T-helper 1 cell treated with Interleukin-12 subunit alpha and Interleukin-12 subunit beta and Interleukin-4 antibody, amounts not matched to agents 30 ng/mL and 1 ng/mL, for 36 hours (primary cell): Measurements from ENCODE around the gene BBX. TPM values are rescaled to one million over a fixed set of nuclear protein-coding genes. Genes with fewer than 3 reads are reported as not detected.

Source experiments
- intact Hi-C: fragments of 100-400 bp; cut with micrococcal nuclease; formaldehyde crosslinking; loops from one replicate; pipeline ENCODE4 v1.15.1; 2024
- total RNA-seq: library from RNA; stranded (reverse); gene quantifications from 2 replicates; pipeline ENCODE4 v1.2.3, GENCODE V29; 2022

Gene BBX
- total RNA-seq, 1 donor from 2014 or later: 42.0 TPM

DNA sequence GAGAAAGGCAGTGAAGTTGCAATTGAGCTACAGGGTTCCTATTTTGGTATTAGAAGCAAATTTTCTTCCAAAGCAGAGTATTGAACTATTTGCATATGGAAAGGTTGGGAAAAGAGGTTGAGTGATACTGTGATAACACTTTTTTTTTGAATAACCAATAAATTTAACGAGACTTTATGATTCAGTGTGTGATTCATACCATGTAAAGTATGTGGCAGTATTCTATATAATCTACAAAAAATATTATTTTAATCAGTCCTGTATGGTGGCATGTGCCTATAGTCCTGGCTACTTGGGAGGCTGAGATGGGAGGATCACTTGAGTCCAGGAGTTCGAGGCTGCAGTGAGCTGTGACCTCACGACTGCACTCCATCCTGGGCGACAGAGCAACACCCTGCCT, 206.9 kb downstream of the BBX start:
- intact Hi-C loops: no loop called here

- intact Hi-C loops: no loop called here
Observed at GRCh38 chr3:107734317-107734716, 211.6 kb downstream of the BBX start.

GRCh38 chr3:107737914-107738313, 215.2 kb downstream of the BBX start:
- intact Hi-C loops: no loop called here

DNA sequence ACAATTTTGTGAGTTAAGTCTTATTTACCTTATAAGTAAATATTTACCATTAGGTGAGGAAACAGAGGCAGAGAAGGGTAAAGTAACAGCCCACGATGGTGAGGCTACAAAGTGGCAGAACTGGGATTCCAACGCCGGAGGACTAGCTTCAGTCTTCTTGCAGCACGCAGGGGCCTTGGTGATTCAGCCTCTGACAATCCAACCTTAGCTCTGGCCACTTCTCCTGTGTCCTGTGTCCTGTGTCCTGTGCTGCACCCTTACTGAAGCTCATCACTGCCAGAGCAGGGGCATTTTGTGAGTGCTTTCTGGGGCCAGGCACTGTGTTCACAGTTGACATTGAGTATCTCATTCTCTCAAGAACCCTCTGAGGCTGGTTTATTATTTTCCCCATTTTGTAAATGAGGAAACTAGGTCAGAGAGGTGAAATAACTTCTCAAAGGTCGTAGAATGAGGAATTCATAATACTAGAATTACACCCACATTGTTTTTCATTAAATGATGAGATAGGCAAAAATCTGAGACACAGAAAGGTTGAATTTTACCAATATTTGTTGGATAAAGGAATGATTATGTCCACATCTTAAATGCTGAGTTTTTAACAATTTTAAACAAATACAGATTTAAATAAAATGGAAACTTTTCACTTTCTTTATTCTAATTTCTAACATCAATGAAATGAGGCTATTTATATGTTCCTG, 215.9 kb downstream of the BBX start:
- intact Hi-C loops: no loop called here

- intact Hi-C loops: no loop called here
Observed at GRCh38 chr3:107739227-107739626, 216.5 kb downstream of the BBX start.

- intact Hi-C loops: loop anchor here (1.0 to 10.0 kb wide), 6 partner anchors 51 to 505 kb away; no protein-coding TSS in a partner anchor
Observed at GRCh38 chr3:107740992-107741896, 218.5 kb downstream of the BBX start.

- intact Hi-C loops: loop anchor here (10.0 kb wide), 1 partner anchor 321 kb away; no protein-coding TSS in a partner anchor
Observed at GRCh38 chr3:107745354-107745753, 222.6 kb downstream of the BBX start.

- intact Hi-C loops: loop anchor here (5.0 kb wide), 1 partner anchor 175 kb away; no protein-coding TSS in a partner anchor
Observed at GRCh38 chr3:107752202-107752990, 229.6 kb downstream of the BBX start.

DNA sequence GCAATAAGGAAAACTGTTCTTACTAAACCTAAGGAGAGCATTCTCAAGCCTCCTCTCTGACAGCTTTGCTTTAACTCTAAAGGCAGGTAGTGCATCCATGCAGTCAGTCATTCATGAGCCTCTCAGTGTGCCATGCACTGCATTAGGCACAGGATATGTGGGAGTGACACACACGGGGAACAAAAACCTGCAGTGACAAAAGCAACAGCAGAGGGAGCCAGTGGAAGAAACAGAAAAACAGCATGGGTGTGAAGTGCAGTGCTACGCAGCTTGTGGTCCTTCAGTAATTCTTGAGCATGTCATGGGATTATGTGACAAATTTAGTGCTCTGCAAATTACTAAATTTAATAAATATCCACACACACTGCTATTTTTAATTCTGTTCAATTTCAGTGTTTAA, 230.7 kb downstream of the BBX start:
- intact Hi-C loops: loop anchor here (1.0 to 5.0 kb wide), 3 partner anchors 77 to 799 kb away; no protein-coding TSS in a partner anchor

- intact Hi-C loops: loop anchor here (1.0 to 5.0 kb wide), 3 partner anchors 78 to 798 kb away; no protein-coding TSS in a partner anchor
Observed at GRCh38 chr3:107753976-107754375, 231.2 kb downstream of the BBX start.

DNA sequence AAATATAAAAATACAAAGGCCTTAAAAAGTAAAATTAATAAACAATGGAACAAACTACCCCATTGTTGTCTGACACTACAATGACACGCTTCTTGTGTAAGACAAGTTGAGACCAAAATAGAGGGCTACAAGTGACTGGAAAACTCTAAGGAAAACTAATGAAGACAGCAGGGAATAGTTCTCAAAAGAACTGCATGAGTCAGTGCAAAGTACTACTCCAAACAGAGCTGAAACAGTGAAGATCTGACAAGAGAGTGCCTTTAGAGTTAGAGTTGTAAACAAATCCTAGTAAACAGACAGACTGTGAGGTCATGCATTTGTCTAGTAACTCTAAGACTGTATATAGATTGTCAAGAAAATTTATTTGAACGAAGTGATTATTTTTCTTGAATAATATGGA, 233.9 kb downstream of the BBX start:
- intact Hi-C loops: no loop called here

DNA sequence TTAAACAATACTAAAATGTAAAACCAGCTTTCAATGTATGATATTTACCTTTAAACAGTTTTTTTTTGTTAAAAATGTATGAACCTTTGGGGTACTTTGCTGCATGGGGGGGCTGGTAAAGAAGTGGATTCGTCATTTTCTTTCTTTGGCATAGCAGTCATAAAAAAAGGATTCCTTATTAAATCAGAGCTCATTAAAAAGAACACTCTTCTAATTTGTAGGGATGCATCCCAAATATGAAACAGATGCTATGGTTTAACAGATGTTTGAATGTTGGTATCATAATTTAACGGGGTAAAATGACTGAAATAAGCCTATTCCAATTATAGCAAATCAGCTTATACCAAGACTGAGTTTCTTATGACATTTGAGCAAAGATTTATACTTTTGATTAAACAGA, 234.4 kb downstream of the BBX start:
- intact Hi-C loops: no loop called here

GRCh38 chr3:107760144-107760543, 237.4 kb downstream of the BBX start:
- intact Hi-C loops: no loop called here

GRCh38 chr3:107761391-107761790, 238.6 kb downstream of the BBX start:
- intact Hi-C loops: no loop called here

GRCh38 chr3:107765524-107765923, 242.8 kb downstream of the BBX start:
- intact Hi-C loops: no loop called here

DNA sequence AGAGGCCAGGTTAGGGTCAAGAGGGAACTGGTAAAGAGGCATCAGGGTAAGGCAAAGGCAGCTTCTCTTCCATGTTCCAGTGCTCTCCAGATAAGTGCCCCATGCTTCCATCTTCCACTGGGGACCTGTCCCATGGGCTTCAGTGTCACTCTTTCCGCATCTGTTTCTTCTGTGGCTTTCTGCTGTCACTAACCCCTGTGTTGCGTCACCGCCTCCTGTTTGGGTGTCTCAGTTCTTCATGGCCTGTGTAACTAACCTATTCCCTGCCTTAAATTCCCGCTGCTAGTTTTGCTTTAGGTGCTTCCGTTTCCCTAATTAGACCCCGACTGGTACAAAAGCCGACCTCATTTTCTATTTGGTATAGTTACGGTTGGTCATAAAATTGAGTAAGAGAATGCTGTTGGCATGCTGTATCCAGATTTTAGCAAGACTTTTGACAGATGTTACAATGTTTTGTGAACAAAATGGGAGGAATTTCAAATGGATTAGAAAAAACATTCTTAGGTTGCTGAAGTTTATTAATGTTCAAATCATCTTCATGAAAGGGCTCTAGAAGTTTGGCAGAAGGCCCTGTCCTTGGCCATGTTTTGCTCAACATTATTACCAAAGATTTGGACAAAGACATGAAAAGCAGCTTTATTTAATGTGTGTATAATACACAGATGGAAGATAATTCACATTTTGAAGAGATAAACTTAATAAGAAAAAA, 245.3 kb downstream of the BBX start:
- intact Hi-C loops: no loop called here

- intact Hi-C loops: no loop called here
Observed at GRCh38 chr3:107769882-107770281, 247.1 kb downstream of the BBX start.

- intact Hi-C loops: no loop called here
Observed at GRCh38 chr3:107772016-107772415, 249.3 kb downstream of the BBX start.

DNA sequence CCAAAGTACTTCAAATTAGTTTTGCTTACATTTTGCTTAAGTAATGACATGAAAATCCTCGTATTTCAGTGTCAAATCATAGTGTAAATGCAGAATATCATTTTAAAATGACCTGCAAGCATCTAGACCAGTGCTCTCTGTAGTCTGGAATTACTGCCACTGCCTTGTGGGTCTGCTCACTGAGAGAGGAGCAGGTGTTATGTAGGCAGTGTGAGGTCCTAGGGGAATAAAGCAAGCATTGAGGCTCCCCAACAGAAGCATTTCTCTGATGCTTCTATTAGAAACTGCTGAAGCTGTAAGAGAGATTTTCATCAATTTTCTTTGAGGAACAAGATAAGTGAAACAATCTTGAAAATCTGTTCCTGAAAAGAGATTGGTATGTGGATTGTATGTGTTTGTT, 253.2 kb downstream of the BBX start:
- intact Hi-C loops: no loop called here

DNA sequence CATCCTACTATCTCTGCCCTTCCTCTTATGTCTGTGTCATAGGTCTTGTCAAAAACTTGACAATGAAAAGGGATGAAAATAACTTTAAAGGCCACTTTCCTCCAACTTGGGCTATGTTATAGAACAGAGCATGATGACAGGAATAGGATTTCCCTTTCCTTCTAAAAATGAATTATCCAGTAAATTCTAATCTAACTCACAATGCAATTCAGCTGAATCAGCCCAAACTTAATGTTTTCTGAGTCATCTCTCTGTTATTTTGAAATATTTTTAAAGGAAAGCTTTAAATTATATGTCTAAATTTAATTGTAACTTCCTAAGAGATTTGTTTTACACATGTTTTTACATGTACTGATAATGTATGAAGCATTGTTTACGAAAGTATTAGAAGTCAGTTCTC, 258.5 kb downstream of the BBX start:
- intact Hi-C loops: no loop called here

DNA sequence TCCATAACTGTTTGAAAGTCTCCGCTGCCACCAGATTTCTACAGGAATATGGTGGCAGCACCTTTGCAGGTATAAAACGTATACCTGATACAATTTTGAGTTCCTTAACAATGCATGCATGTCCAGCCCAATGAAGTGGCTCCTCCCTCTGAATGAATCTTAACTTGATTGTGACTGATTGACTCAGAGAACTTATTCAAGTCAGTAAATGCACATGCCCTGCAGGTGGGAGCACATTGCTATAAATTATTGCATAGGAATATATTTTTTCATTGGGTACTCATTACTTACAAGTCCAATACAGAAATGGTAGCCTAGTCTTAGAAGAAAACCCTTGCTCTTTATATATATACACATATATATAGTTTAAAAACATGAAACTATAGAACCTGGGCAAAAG, 259.3 kb downstream of the BBX start:
- intact Hi-C loops: no loop called here
